Inflammatory macrophage (primary cell): ENCODE data around the gene IL1B.

Experiments used
- DNase-seq, 2 donors: peaks; one replicate each; pipeline ENCODE4 v3.0.0-alpha.2; 2020 to 2022

Gene IL1B

DNA sequence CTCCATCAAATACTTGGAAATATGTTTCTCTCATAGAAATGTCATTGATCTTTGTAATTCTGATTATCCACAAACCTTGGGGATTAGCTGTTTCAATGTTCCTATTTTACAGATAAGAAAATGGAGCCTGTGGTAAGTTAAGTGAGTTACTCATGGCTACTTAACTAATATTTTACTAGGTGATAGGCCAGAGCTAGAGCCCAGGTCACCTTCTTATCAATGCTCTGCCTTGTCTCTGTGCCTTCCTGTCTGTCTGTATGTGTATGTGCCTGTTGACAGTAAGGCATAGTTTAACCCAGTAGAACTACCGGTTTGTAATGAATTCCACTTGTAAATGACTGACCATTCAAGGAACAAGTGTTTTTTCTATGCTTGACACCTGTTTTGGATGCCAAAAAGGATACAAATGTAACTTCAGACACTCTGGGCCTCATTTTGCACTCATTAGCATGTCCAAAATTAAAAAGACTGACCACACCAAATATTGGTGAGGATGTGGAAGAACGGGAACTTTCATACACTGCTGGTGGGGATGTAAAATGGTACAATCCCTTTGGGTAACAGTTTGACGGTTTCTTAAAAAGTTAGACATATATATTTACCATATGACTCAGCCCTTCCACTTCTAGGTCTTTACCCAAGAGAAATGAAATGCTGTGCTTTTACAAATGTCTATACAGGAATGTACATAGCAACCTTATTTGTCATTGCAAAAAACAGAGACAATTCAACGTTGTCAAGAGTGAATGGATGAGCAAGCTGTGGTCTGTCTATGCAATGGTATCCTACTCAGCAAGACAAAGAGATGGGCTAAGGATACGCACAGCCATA lies 32.7 kb downstream of the IL1B start:
- DNase-seq, result no peak

GRCh38 chr2:112800881-112801583 lies 35.5 kb downstream of the IL1B start:
- no peak for DNase-seq

DNA sequence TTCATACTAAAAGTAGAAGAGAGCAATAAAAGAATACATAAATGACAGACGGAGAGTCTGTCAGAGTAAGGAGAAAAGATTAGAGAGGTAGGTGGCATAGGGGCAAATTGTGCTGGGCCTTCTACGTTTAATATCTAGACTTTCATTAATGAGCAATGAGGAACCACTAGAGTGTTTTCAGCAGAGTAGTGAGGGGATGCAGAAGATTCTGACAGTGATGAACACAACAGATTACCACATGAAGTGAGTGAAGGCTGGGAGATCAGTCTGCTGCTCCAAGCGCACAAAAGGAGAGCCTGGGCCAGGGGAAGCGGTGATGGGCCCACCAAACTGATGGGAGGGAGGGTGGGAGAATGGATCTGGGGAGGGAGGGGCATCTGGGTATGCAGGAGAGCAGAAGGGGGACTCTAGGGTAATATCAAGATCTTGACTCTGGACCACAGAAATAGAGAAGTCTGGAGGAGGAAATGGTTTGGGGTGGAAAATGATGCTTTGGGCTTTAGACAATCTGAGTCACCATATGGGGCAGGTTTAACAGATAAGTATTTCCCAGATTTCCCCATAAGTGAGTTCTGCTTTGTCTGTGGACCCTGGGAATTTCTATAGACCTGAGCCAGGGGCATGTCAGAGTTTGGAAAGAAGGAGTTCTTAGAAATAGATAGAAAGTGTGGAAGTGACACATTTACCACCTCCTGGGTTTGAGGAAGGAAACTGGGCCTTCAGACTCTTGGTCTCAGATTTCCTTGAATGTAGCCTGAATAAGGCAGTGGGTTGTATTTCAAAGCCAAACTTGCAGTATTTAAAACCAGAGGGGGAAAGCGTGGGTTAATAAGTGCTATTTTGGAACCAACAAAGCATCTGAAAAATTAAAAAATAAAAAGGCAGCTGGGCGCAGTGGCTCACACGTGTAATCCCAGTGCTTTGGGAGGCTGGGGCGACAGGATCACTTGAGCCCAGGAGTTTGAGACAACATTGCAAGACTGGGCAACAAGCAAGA lies 37.3 kb downstream of the IL1B start:
- DNase-seq, result peak; percentile 66 to 70

DNA sequence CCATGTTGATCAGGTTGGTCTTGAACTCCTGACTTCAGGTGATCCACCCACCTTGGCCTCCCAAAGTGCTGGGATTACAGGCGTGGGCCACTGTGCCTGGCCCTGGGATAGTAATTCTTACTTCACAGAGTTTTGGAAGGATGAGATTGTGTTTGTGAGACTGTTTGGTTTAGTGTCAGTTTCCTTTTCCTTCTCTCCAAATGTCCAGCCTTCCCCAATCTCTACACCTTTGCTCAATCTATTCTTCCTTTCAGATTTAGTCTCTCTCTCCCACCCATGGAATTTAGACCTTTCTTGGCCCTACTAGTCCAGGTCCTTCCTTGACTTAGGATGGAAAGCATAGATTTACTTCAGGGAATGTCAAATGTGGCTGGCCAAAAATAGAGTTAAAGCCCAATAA lies 40.1 kb downstream of the IL1B start:
- no peak for DNase-seq

GRCh38 chr2:112795774-112796173 lies 40.8 kb downstream of the IL1B start:
- DNase-seq, result peak; percentile 20 to 24

DNA sequence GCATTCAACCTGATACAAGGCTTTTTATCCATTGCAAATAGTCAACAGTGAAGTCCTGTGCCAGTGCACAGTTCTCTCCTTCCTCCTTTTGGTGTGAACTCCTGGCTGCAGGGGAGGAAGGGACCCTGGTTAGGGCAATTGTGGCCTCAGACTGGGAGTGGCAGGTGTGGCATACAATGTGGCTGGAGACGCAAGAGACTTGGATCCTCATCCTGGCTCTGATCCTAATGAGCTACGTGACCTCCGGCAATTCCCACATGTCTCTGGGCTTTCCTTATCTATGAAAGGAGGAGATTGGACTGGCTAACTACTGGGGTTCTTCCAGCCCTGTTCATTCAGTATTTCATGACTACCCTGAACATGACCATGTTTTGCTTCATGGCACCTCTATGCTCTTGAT lies 41.7 kb downstream of the IL1B start:
- no peak for DNase-seq

- peak; percentile 93 to 94 for DNase-seq
Observed at GRCh38 chr2:112794131-112794733, 42.3 kb downstream of the IL1B start.

- peak; percentile 76 to 92 for DNase-seq
Observed at GRCh38 chr2:112793449-112793978, 43.1 kb downstream of the IL1B start.

DNA sequence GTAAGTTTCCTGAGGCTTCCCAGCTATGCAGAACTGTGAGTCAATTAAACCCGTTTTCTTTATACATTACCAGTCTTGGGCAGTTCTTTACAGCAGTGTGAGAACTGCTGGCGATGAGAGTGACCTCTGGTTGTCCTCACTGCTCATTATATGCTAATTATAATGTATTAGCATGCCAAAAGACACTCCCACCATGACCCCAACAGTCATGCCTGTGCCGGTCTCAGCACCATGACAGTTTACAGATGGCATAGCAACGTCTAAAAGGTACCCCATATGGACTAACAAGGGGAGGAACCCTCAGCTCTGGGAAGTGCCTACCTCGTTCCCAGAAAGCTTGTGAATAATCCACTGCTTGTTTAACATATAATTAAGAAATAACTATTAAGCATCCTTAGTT lies 44.2 kb downstream of the IL1B start:
- DNase-seq, result no peak

DNA sequence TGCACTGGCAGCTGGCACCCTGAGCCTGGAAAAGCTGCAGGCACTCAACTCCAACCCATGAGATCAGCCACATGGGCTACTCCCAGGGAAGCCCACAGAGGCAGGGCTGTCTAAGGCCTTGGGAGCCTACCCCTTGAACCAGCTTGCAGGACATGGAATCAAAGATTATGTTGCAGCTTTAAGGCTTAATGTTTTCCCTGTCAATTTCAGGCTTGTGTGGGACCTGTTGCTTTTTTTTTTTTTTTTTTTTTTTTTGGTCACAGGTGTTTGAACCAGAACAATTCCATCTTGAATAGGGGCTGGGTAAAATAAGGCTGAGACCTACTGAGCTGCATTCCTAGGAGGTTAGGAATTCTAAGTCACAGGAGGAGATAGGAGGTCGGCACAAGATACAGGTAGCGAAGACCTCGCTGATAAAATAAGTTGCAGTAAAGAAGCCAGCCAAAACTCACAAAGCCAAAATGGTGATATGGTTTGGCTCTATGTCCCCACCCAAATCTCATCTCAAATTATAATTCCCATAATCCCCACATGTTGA lies 44.8 kb downstream of the IL1B start:
- DNase-seq, result no peak

DNA sequence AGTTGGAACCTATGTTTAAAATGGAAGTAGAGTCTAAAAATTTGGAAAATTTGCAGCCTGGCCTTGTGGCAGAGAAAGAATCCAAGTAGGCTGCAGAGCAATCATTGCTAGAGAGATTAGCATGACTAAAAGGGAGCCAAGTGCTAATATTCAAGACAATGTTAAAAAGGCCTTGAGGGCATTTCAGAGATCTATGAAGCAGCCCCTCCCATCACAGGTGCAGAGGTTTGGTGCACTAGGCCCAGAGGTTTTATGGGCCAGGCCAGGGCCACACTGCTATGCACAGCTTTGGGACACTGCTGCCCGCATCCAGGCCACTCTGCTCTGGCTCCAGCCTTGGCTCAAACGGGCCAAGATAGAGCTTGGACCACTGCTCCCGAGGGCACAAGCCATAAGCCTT lies 45.6 kb downstream of the IL1B start:
- no peak for DNase-seq

DNA sequence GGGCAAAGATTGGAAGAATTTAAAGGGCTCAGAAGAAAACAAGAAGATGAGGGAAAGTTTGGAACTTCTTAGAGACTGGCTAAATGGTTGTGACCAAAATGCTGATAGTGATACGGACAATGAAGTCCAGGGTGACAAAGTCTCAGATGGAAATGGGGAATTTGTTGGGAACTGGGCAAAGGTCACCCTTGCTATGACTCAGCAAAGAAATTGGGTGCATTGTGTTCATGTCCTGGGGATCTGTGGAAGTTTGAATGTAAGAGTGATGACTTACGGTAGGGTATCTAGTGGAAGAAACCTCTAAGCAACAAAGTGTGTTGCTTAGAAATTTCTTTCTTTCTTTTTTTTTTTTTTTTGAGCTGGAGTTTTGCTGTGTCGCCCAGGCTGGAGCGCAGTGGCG lies 46.3 kb downstream of the IL1B start:
- DNase-seq, result no peak

- DNase-seq, result no peak
Observed at GRCh38 chr2:112789186-112789585, 47.4 kb downstream of the IL1B start.

- DNase-seq, result no peak
Observed at GRCh38 chr2:112788653-112789052, 47.9 kb downstream of the IL1B start.

- peak; percentile 78 to 86 for DNase-seq
Observed at GRCh38 chr2:112787729-112788393, 48.7 kb downstream of the IL1B start.

- no peak for DNase-seq
Observed at GRCh38 chr2:112787294-112787693, 49.3 kb downstream of the IL1B start.

- peak; percentile 66 to 78 for DNase-seq
Observed at GRCh38 chr2:112784199-112785189, 52.1 kb downstream of the IL1B start, which contains the start of gene IL1A. Gene IL1A, minus strand, starts transcription at chr2:112784493. Its CDS starts 723 bp downstream, at chr2:112783770.

GRCh38 chr2:112783187-112783714 lies 53.3 kb downstream of the IL1B start:
- DNase-seq, result no peak

DNA sequence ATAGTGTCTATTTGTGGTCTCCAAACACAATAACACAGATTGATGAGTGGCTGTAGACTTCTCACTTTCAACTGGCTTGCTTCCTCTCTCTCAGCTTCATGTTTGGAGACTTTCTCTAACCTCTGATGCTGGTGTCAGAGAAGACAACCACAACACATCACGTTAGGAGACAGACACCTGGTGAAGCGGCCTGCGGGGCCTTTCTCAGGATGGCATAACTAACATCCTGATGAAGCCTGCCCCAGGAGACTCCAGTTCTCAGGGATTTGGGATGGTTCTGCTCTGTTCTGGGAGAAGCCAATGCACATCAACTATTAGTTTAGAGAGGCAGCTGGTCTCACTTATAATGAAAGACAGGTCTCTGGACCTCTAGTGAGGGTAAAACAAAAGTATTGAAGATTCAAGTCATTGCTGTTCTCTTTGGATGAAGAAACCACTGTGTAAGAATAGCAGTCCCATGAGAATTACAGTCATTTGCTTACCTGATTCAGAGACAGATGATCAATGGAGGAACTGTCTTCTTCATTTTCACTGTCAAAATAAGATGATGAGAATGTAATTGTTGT lies 54.3 kb downstream of the IL1B start:
- DNase-seq, result no peak
